HG02884 (cell line): Measurements from ENCODE around the gene KMT2E.

Experiments
- ATAC-seq: cut with Tn5 transposase; IDR thresholded peaks from one replicate; pipeline ENCODE4 v1.9.1; 2021; ENCODE audit warnings: mild to moderate bottlenecking, moderate library complexity; ENCODE audit not compliant: unreplicated experiment

Gene KMT2E

GRCh38 chr7:105126436-105126975 is 112.5 kb downstream of the KMT2E start:
- no peak for ATAC-seq

GRCh38 chr7:105127179-105127578 is 113.2 kb downstream of the KMT2E start:
- no peak for ATAC-seq

GRCh38 chr7:105130048-105130447 is 116.0 kb downstream of the KMT2E start:
- ATAC-seq = no peak

- no peak for ATAC-seq
These were observed 116.6 kb downstream of the KMT2E start for GRCh38 chr7:105130580-105130979.

GRCh38 chr7:105131033-105131656 is 117.1 kb downstream of the KMT2E start:
- peak; percentile 78 for ATAC-seq

- no peak for ATAC-seq
These were observed 117.9 kb downstream of the KMT2E start for GRCh38 chr7:105131890-105132289.

GRCh38 chr7:105132335-105132734 is 118.3 kb downstream of the KMT2E start:
- ATAC-seq = no peak

GRCh38 chr7:105132835-105133234 is 118.8 kb downstream of the KMT2E start:
- ATAC-seq = no peak

- ATAC-seq = no peak
These were observed 119.4 kb downstream of the KMT2E start for GRCh38 chr7:105133358-105133757.

- ATAC-seq = no peak
These were observed 120.1 kb downstream of the KMT2E start for GRCh38 chr7:105133986-105134655.

GRCh38 chr7:105136221-105136620 is 122.2 kb downstream of the KMT2E start:
- no peak for ATAC-seq

GRCh38 chr7:105137898-105138297 is 123.9 kb downstream of the KMT2E start:
- ATAC-seq = no peak

- no peak for ATAC-seq
These were observed 125.4 kb downstream of the KMT2E start for GRCh38 chr7:105139381-105139780.

GRCh38 chr7:105141068-105141467 is 127.1 kb downstream of the KMT2E start:
- ATAC-seq = no peak

- no peak for ATAC-seq
These were observed 135.8 kb downstream of the KMT2E start for GRCh38 chr7:105149827-105150226.

- ATAC-seq = no peak
These were observed 137.1 kb downstream of the KMT2E start for GRCh38 chr7:105151152-105151551.

GRCh38 chr7:105153531-105153930 is 139.5 kb downstream of the KMT2E start:
- no peak for ATAC-seq

- ATAC-seq = no peak
These were observed 140.1 kb downstream of the KMT2E start for GRCh38 chr7:105154084-105154483.

- ATAC-seq = no peak
These were observed 142.7 kb downstream of the KMT2E start for GRCh38 chr7:105156731-105157130.

GRCh38 chr7:105157278-105157677 is 143.3 kb downstream of the KMT2E start:
- ATAC-seq = no peak

- ATAC-seq = no peak
These were observed 147.4 kb downstream of the KMT2E start for GRCh38 chr7:105161366-105161765.
